GM18511 (cell line): ENCODE results near the gene EXTL1.

Experiments
- ATAC-seq: cut with Tn5 transposase; IDR thresholded peaks from one replicate; pipeline ENCODE4 v1.9.1; 2021; ENCODE audit warnings: mild to moderate bottlenecking, moderate library complexity; ENCODE audit not compliant: unreplicated experiment

The EXTL1 gene

DNA sequence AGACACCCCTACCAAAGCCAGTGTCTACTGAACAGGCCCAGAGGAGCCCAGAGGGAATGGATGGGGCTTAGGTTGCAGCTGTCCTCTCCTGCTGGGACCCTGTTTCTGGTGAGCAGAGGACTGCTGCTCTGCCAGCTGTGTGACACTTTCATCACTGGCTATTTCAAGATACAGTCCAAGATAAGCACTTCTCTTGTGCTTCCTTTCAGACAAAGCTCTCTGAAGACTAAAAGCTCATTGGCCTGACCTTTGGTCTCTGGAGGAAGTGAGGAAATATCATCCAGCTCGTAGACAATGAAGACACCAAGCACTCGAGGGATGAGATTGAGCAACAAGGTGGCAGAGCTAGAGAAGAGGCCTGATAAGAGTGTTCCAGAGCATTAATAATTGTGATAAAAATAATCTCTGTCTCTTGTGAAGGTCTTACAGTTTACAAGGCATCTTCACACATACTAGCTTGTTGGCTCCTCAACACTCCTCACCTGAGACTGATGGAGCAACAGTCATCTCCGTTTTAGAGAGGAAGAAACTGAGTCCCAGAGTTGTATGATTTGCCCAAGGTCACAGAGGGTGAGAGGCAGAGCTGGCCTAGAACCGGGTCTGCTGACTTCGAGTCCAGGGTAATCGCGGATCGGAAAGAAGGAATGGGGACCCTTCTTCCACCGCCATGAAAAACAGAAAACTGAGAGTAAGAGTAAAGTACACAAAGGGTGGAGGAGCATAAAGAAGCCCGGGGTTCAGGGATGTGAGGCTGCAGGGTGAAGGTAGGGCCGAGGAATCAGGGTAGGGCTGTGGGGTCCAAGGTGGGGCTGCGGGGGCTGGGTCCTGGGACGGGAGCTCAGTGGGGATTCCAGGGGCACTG, 24.4 kb upstream of the EXTL1 start:
- no peak for ATAC-seq

DNA sequence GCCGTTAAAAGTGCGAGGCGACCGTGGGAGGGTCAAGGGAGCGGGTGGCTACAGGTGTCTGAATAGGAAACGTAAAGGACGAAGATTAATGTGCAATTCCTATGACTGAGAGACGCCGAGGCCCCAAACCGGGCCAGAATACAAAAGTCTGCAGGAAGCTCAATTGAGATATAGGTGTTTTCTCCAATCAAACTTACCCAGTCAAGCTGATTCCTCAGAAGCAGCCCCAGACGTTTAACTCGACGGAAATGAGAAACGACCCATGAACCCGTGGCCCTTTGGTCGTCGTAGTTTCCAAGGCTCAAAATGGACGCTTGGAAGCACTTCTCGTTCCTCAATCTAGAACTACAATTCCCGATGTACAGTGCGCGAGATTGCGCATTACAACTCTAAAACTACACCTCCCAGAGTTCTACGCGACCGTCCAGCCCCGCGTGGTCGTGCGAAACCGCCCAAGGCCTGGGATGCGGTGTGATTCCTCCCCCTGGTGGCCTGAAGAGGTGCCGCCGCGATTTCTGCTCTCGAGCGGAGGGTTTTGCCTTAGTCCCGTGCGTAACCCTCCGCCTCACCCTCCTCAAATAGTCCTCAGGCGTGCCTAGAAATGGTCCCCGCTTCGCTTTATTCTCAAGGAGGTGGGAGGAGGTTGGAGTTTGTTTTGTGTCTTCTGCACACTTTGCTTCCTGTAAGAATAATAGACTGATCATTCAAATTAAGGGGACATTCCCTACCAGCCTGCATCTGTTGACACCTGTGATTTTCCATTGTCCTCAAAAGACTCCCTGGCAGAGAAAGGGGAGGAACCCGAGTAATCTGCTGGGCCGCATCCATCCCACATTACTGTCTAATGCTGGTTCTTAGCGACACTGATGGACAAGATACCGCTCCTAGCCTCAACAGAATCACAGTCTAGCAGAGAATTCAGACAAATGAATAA, 23.5 kb upstream of the EXTL1 start, which contains the start of gene PAFAH2:
TSS of gene PAFAH2 (minus strand) at position 236 of the 934 bp plus-strand sequence. CDS start 7,247 bp downstream, outside the sequence.
- ATAC-seq: peak; percentile 97

DNA sequence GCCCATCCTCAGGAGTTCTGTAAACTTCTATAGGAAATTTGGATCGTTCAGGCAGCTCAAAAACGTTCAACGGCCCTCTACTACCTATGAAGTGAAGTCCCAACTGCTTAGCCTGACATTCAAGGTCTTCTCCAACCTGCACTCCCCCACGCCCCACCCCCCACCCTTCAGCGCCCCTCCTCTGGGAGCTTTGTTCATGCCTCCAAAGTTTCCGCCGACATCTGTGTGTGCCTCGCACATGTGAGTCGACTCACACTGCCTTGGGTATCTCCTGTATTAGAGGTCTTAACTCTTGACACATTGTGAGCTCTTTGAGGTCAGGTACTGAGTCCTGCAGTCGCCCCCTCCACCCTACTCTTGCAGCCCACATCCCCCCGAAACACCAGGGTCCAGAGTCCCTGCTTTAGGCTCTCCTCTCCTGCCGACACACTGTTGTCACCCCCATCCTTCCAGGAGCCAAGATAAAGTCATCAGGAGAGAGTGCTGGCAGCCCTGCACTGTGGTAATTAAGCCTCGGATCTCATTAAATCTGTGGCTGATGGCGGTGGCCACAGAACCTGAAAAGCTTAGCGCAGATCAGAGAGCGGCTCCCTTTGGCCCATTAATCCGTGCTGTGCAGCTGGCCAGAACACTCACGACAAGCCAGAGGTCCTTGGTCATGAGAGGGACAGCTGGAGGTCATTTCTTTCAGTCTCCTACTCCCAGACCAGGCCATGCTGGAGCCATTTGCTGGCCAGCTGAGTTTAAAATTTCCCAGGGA, 22.4 kb upstream of the EXTL1 start:
- no peak for ATAC-seq

DNA sequence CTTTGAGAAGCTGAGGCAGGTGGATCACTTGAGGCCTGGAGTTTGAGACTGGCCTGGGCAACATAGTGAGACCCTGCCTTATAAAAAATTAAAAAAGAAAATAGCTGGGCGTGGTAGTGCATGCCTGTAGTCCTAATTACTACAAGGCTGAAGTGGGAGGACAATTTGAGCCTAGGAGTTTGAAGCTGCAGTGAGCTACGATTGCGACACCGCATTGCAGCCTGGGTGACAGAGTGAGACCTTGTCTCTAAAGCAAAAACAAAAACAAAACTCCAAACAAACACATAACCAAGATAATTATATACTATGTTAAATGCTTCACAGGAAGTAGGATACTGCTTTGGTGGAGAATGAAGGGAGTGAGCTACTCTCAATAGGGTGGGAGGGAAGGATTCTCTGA, 18.3 kb upstream of the EXTL1 start:
- ATAC-seq: no peak

DNA sequence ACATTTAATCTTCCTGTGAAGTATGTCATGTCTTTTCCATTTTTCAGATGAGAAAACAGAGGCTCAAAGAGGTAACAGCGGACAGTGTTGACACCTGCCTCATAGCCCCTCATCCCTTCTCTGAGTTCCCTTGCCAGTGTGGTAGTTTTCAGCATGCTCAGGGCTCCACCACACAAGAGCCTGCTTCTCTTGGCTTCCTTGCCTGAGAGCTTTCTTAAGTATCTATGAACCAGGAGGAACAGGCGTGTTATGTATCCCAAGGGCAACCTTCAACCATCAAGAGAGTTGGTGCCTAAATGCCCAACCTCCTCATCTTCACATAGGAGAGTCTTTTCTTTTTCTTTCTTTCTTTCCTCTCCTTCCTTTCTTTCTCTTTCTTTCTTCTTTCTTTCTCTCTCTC, 17.8 kb upstream of the EXTL1 start:
- no peak for ATAC-seq

DNA sequence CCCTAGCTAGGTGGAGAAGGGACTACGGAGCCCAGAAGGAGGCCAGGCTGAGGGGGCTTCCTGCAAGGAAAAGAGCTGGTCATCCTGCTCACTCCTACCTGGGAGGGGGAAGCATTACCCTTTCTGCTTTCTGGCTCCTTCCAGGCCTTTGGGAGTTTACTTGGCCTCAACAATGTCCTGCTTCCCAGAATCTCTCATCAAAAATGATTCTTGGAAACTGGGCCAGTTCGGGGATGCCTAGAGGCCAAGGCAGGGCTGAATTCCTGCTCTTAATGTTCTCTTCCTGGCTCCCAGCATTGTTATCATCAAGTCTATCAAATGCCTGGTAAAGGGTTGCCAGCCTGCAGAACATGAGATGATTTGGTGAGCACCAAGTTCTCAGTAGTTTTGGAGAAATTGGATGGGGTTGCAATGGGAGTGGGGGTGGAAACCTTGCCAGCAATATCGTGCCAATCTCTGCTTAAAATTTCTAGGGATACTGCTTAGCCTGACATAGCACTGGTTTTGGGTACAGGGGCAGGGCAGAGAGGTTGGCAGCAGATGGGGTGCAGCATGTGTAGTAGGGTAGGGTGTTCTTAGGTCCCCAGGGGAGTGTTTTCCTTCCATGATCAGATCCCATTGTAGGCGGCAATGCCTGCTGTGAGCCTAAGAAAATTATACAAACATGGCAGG, 16.0 kb upstream of the EXTL1 start:
- ATAC-seq: no peak

DNA sequence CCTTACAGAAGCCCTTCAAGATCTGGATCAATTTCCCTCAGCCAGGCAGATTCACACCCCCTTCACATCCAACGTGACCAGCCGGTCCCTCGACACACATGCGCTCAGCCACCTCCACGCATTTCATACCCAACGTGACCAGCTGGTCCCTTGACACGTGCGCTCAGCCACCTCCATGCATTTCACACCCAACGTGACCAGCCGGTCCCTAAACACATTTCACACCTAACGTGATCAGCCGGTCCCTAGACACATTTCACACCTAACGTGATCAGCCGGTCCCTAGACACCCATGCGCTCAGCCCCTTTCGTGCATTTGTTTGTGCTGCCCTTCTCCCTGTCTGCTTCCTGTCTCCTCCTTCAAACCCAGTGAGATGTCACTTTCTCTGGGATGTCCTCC, 14.9 kb upstream of the EXTL1 start:
- ATAC-seq: no peak

DNA sequence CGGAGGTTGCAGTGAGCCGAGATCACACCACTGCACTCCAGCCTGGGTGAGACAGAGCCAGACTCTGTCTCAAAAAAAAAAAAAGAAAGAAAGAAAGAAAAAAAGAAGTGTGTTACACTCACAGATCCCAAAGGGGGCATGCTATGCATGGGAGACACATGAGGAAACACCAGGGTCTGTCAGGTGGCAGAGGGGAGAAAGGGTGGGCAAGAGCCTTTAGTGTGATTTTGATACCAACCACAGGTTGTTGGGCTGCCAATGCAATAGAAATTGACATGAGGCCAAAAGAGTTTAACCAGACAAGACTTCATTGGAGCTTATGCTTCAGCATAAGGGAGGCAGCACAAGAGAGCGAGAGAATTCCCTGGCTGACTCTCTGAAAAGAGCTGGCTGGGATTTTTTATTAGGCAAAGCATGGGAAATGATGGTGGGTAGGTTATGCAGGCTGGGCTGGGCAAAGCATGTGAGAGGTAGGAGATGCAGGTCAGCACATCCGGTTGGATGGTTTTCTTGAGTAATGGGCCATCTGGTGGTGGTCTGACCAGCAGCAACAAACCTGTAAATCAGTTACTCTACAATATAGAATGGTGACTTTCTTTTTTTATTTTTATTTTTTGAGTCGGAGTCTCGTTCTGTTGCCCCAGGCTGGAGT, 11.7 kb upstream of the EXTL1 start:
- ATAC-seq: no peak

DNA sequence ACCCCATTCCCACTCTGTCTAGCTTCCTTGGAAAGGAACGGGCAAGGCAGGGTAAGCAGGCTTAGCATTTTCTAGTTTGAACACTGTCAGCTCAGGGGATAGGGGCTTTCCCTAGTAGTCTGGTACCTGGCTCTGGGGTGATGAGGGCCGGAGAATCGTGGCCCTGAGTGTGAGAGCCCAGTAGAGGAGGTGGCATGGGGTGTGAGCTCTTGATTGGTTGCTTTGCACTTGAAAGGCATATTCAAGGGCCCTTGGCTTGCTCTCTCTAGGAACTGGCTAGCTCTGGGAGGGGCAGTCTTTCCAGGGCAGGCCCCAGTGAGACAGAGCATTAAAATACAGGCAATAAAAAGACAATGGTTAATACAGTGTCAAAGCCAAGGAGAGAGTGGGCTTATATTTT, 10.8 kb upstream of the EXTL1 start:
- ATAC-seq: no peak

DNA sequence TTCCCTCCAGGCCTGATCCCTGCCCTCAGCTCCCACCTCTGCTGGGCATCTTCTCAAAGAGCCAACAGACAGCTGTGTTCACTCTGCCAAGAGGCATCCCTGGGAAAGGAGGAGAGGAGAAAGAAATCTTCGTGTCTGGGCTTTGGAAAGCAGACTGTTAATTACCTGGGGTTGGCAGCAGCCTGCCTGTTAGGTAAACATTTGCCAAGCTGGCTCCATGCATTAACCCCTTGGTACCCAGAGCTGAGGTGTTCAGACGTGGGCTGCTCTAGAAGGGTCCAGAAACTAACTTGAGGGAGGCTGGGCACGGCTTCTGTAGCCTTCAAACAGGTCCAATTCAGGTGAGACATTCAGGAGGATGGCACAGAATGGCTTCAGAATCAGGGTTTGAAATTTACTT, 8.7 kb upstream of the EXTL1 start:
- no peak for ATAC-seq

DNA sequence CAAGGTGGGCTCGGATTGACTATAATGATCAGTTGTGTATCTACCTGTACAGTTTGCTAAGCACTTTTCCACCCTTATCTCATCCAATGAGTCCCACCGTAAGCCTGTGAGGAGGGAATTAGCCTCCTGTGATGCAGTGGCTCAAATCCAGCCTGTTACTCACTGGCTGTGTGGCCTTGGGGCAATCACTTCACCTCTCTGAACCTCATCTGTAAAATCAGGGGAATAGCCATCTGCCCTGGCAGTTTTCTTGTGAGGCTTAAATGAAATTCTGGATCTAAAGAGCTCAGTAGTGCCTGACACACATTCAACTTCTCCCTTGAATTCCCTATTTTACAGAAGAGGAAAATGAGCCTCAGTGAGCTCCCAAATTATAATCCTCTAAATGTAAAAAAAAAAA, 7.4 kb upstream of the EXTL1 start:
- no peak for ATAC-seq

DNA sequence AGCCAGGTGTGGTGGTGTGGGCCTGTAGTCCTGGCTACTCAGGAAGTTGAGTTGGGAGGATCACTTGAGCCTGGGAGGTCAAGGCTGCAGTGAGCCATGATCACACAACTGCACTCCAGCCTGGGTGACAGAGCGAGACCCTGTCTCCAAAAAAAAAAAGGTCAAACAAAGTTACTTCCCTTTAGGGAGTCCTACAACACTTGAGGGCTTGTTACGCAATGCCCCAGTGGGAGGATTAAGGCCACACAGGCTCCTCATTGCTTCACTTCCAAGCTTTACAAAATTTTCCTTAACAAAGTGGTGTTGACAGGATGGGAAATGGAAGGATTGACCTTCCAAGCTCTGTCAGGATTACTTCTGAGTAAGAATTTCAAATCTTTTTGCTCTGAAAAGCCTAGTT, 6.2 kb upstream of the EXTL1 start:
- ATAC-seq: no peak

DNA sequence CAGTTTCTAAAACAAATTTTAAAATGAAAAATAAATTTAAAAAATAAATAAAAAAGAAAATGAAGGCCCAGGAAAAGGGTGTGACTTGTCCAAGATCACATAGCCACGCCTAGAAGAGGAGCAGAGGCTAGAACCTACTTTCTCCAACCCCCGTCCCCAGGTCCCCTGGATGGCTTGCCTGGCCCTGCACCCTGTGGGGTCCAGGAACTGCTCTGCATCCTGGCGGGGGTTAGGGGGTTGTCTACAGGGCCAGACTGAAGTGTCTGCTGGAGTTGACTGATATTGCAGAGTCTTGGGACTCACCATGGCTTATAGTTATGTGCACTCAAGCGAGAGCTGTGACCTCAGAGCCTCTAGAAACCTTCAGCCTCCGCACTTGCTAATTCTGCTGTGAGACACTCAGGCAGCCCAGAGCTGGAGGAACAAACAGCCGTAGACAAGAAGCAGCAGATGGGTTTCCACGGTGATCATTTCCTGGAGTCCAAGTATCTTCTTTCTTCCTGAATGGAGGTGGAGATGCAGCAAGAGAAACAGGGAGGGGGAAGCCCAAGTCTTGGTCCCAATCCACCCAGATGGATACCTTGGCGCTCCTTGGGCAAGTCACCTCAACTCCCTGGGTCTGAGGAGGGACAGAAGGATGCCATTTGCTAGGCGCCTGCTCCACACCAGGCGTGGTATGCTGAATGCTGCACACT, 5.2 kb upstream of the EXTL1 start:
- no peak for ATAC-seq

DNA sequence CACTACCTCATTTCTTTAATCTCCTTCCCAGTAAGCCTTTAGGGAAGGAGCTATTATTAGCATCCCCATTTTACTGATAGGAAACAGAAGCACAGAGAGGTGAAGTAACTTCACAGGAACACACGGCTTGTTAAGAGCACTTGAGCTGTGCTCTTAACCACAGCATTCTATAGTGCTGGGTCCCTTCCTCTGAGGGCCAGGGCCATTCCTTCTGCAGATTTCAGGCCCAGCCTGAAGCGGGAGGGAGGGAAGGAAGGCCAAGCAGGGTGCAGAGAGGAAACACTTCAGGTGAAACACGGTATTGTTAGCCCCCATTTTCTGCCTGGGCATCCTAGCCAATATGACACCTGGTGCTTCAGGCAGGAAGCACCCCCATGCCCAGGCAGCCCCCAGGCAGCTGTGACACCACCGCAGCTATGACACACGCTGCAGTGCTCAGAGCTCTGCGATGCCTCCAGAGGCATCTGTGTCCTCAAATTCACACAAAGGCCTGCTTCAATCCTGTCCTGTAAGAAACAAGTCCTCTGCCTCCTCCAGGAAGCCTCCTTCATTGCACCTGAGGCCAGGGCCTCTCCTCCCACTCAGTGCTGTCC, 4.5 kb upstream of the EXTL1 start:
- no peak for ATAC-seq

DNA sequence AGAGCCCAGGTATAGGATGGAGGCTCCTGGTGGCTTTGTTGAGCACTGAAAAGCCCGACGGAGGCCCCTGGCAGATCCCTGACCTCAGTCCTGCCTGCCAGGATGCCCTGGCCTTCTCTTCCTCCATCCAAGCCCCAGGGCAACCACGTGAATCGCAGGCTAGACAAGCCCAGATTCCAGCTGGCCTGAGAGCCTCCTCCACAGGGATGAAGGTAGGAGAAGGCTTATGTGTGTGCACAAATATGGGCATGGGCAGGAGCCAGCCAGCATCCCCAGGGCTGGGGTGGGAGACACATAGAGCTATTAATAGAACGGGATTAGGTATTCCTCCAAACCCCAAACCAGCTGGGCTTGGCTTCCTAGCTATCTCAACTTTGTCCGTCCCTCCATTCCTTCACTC, 4.0 kb upstream of the EXTL1 start:
- ATAC-seq: no peak

DNA sequence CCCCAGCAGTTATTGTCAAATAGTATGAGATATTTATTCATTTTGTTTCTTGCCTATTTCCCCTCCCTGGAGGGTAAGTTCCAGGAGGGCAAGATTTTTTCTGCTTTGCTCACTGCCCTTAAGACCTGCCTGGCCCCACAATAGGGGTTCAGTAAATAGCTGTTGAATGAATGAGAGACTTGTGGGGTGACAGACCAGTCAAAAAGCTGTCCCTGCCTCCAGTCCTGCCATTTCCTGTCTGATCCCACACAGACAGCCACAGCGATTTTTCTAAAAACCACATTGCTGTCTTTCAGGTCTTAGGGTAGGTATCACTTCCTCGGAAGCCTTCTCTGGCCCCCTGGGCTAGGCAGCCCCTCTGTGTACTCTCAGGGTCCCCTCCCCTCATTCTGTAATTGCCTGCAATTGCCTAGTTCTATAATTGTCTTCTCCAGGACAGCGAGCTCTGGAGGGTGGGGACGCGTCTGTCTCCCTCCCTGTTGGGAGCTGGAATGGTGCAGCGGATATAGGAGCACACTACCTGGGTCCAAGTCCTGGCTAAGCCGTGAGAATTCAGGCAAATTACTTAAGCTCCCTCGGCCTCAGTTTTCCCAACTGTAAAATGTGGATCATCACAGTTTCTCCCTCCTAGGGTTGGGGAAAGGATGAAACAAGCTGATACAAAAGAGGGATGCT, 1.8 kb upstream of the EXTL1 start:
- ATAC-seq: no peak

DNA sequence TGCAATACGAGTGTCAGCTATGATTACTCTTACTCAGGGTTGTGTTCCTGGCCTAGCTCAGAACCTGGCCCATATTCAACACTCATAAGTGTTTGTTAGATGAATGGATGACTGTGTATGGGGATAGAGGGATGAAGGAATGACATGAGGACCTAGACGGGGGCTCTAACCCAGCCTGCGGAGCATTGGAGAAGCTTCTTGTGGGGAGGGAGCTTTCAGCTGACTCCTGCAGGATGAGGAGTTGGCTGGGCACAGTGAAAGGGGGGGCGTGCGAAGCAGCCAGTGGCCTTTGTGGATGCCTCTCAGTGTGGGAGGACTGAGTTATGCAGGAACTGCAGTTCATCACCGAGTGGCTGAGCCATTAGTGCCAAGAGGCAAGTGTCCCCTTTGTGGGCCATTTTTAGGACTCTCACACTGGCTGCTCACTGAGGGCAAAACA, 1.2 kb upstream of the EXTL1 start:
- no peak for ATAC-seq

DNA sequence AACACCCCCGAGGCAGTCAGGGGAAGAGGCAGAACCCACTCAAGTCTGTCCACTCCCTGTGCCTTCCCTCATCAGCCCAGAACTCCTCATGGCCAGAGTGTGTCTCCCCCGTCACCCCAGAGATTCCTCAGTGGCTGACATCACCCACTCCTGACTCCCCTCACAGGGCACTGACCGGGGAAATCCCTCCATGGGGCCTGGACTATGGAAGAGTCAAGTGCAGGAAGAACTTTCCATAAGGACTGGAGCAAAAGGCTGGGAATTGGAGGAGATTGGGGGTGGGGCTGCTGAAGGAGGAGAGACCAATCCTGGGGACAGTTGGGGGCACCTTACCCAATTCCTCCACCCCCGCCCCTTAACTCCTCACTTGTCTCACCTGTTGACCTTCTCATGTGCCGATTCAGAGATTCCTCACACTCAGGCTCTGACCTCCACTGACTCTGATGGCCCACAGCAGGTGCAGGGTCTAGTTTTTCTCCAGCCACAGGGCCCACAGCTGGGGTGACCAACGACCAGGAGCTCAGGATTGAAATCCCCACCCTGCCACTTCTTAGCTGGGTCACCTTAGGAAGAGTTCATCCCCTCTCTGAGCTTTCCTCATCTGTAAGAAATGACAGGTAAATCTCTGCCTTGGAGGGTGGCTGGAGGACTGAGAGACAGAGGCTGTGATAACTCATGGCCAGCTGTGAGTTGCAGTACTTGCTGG, 481 bp upstream of the EXTL1 start:
- ATAC-seq: no peak
